ENCODE data around the gene ZSCAN9.
A peak's percentile ranks its signal among the peaks of the same experiment; 100 is the strongest.

Gene ZSCAN9

GRCh38 chr6:28252009-28252975, 27.2 kb downstream of the ZSCAN9 start, which contains the start of gene ZKSCAN4:
ZKSCAN4 (minus strand) TSS chr6:28252269; CDS start chr6:28251980, 289 bp downstream.
- H3K4me3 ChIP-seq: peak within 1 kb of the TSS; percentile 80 to 97 (median 94)
- TF ChIP-seq Cebpa-rat (IDR thresholded peaks at IDR 0.05): no peak
- peak within 1 kb of the TSS; percentile 76 to 86 (median 81) for H3K9ac ChIP-seq
- H3K4me1 ChIP-seq: peaks cover 20 to 41% (median 25%) of the 10 kb centered on the region in 10 experiments
- no peaks in the 10 kb centered on the region for H3K27me3 ChIP-seq
- H3K9me3 ChIP-seq (replicated peaks in 1 of 11): no peaks in the 10 kb centered on the region; a peak in 1 of 22 replicates
- H3K36me3 ChIP-seq: peaks cover 12 to 26% (median 21%) of the 10 kb centered on the region in 11 experiments; a peak in 19 of 22 replicates
- peak within 1 kb of the TSS; percentile 80 to 97 (median 88) for H3K4me2 ChIP-seq
- peak within 1 kb of the TSS; percentile 61 to 78 (median 72) for H3K27ac ChIP-seq
- no peaks in the 10 kb centered on the region for H4K20me1 ChIP-seq

GRCh38 chr6:28254121-28254519, 29.0 kb downstream of the ZSCAN9 start:
- Histone ChIP-seq H3K4me3 (no peak overlapping the region), H3K4me1 (peaks cover 20 to 41% (median 25%) of the 10 kb centered on the region in 10 experiments), H3K27ac (peak overlapping the region in 2 of 11 experiments; percentile 71 to 75; a peak in 3 of 22 replicates), H3K4me2 (peak overlapping the region in 4 of 11 experiments; percentile 18 to 90 (median 86); a peak in 7 of 22 replicates), H3K36me3 (peaks cover 0 to 8% (median 5%) of the 10 kb centered on the region in 11 experiments; a peak in 10 of 22 replicates), H3K27me3 (no peaks in the 10 kb centered on the region), H4K20me1 (no peaks in the 10 kb centered on the region), H3K9me3 (replicated peaks in 1 of 11) (peaks cover 0 to 6% (median 2%) of the 10 kb centered on the region in 11 experiments; a peak in 11 of 22 replicates), H3K9ac (no peak overlapping the region)
- TF ChIP-seq Cebpa-rat (IDR thresholded peaks at IDR 0.05): no peak

GRCh38 chr6:28257042-28257441, 32.0 kb downstream of the ZSCAN9 start:
- H4K20me1 ChIP-seq: no peaks in the 10 kb centered on the region
- H3K4me3 ChIP-seq: no peak overlapping the region
- no peak overlapping the region for H3K4me2 ChIP-seq
- H3K36me3 ChIP-seq: no peaks in the 10 kb centered on the region
- no peaks in the 10 kb centered on the region for H3K27me3 ChIP-seq
- no peak for TF ChIP-seq Cebpa-rat (IDR thresholded peaks at IDR 0.05)
- H3K9me3 ChIP-seq (replicated peaks in 1 of 11): peaks cover 0 to 8% (median 6%) of the 10 kb centered on the region in 11 experiments; a peak in 11 of 22 replicates
- H3K4me1 ChIP-seq: peaks cover 11 to 24% (median 19%) of the 10 kb centered on the region in 10 experiments
- H3K9ac ChIP-seq: no peak overlapping the region
- H3K27ac ChIP-seq: no peak overlapping the region

- Histone ChIP-seq H4K20me1 (no peaks in the 10 kb centered on the region), H3K4me1 (peaks cover 0 to 19% (median 5%) of the 10 kb centered on the region in 10 experiments; a peak in 16 of 20 replicates), H3K4me3 (no peak within 1 kb of the TSS), H3K36me3 (no peaks in the 10 kb centered on the region), H3K27me3 (no peaks in the 10 kb centered on the region), H3K9me3 (replicated peaks in 1 of 11) (peaks cover 0 to 8% (median 6%) of the 10 kb centered on the region in 11 experiments; a peak in 11 of 22 replicates), H3K4me2 (peak within 1 kb of the TSS in 5 of 11 experiments; percentile 29 to 49 (median 34); a peak in 4 of 22 replicates), H3K27ac (no peak within 1 kb of the TSS), H3K9ac (no peak within 1 kb of the TSS)
- no peak for TF ChIP-seq Cebpa-rat (IDR thresholded peaks at IDR 0.05)
Observed at GRCh38 chr6:28258877-28259777, 34.1 kb downstream of the ZSCAN9 start, which contains the start of gene NKAPL. NKAPL (plus strand) TSS chr6:28259297; CDS start chr6:28259372, 75 bp downstream.

GRCh38 chr6:28263922-28264321, 38.8 kb downstream of the ZSCAN9 start:
- H3K4me3 ChIP-seq: no peak overlapping the region
- no peaks in the 10 kb centered on the region for H3K36me3 ChIP-seq
- peaks cover 16 to 38% (median 24%) of the 10 kb centered on the region in 10 experiments for H3K4me1 ChIP-seq
- H3K9ac ChIP-seq: no peak overlapping the region
- no peak for TF ChIP-seq Cebpa-rat (IDR thresholded peaks at IDR 0.05)
- no peak overlapping the region for H3K27ac ChIP-seq
- H3K9me3 ChIP-seq (replicated peaks in 1 of 11): peaks cover 0 to 7% (median 5%) of the 10 kb centered on the region in 11 experiments; a peak in 11 of 22 replicates
- H3K4me2 ChIP-seq: no peak overlapping the region
- H4K20me1 ChIP-seq: no peaks in the 10 kb centered on the region
- H3K27me3 ChIP-seq: no peaks in the 10 kb centered on the region

GRCh38 chr6:28264834-28265401, 39.8 kb downstream of the ZSCAN9 start:
- H4K20me1 ChIP-seq: no peaks in the 10 kb centered on the region

GRCh38 chr6:28266563-28266961, 41.5 kb downstream of the ZSCAN9 start:
- no peaks in the 10 kb centered on the region for H3K27me3 ChIP-seq
- peaks cover 0 to 7% (median 3%) of the 10 kb centered on the region in 11 experiments; a peak in 9 of 22 replicates for H3K36me3 ChIP-seq
- peak overlapping the region; percentile 80 to 90 (median 85) for H3K9ac ChIP-seq
- H3K9me3 ChIP-seq (replicated peaks in 1 of 11): no peaks in the 10 kb centered on the region
- H3K27ac ChIP-seq: peak overlapping the region; percentile 72 to 88 (median 84)
- peak overlapping the region; percentile 68 to 82 (median 74) for H3K4me3 ChIP-seq
- H4K20me1 ChIP-seq: no peaks in the 10 kb centered on the region
- peak overlapping the region; percentile 75 to 95 (median 87) for H3K4me2 ChIP-seq
- no peak for TF ChIP-seq Cebpa-rat (IDR thresholded peaks at IDR 0.05)
- H3K4me1 ChIP-seq: peaks cover 20 to 36% (median 24%) of the 10 kb centered on the region in 10 experiments

More at GRCh38 chr6:28264834-28265401, 39.8 kb downstream of the ZSCAN9 start:
- Histone ChIP-seq H3K27me3 (no peaks in the 10 kb centered on the region), H3K4me2 (no peak overlapping the region), H3K27ac (no peak overlapping the region), H3K4me3 (no peak overlapping the region), H3K4me1 (peaks cover 21 to 38% (median 31%) of the 10 kb centered on the region in 10 experiments), H3K9me3 (replicated peaks in 1 of 11) (no peaks in the 10 kb centered on the region), H3K9ac (no peak overlapping the region), H3K36me3 (no peaks in the 10 kb centered on the region)
- no peak for TF ChIP-seq Cebpa-rat (IDR thresholded peaks at IDR 0.05)
